ENCODE measurements around the gene GRM8.

Gene GRM8

DNA sequence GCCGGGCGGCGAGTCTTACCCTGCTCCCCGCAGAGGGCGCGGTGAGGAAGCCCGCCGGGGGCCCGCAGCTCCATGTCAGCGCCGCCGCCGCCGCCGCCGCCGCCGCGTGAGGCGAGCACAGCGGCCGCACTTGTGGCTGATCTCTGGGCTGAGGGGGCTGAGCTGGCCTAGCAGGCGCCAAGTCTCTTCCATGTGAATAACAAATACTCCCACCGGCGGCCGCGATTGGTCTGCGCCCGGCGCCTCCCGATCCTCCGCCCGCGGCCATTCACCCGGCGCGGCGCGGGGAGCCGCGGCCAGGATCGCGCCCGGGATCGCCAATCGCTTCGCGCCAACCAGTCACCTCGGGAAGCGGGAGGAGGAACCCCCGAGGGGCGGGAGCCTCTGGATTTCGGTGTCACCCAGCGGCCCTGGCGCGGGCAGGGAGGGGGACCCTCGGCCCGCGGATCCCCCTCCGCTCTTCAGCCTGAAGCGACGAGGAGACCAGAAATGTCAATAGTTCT lies at the start of gene GRM8:
Gene GRM8, minus strand, starts transcription at position 164 of the 503 bp plus-strand sequence.
- no peak for DNase-seq (ENCODE audit: extremely low read depth in 1 of 2, low read depth in 1 of 2)

- no peak for DNase-seq (ENCODE audit: extremely low read depth in 1 of 2, low read depth in 1 of 2)
Observed at GRCh38 chr7:127290801-127291361, 38.1 kb upstream of the GRM8 start.

DNA sequence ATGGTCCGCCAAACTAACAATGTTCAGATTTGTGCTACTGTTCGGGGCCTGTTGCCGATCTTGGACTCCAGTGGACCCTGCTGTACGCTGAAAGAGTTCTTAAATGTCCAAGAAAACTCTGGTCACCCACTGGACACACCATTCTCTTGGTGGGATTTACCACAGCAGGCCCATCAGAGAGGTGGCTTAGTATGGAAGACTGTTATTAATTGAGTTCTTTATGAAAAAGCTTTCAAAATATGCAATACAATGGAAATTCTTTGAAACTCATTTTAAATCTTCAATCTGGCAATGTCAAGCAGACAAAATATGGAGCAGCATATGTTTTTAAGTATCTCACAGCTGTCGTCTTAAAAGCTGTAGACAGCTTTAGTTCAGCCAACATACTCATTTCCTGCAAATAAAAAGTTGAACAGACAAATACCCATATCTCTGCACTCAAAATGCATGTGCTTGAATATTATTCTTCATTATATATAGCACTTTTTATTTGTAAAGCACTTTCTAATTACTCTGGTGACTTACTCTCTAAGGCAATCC lies 37.4 kb upstream of the GRM8 start:
- no peak for DNase-seq (ENCODE audit: extremely low read depth in 1 of 2, low read depth in 1 of 2)

DNA sequence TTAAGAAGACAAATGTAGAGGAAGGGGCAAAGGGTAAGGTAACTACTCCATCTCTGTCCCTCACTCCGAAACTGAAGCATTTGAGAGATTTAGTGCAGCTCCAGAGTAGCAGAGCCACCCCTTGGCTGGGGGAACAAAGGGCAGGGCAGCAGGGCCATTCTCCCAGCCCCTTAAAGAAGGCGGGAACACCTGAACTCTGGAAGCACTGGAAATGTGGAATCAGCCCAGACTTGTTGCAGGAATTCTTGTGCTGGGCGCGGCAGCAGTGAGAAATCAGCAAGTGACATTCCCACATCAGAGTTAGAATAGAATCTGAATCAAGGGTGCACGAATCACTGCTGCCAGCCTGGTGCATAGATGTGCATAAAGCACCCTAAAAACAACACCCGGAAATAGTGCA lies 34.4 kb upstream of the GRM8 start:
- DNase-seq (ENCODE audit: extremely low read depth in 1 of 2, low read depth in 1 of 2) = no peak

DNA sequence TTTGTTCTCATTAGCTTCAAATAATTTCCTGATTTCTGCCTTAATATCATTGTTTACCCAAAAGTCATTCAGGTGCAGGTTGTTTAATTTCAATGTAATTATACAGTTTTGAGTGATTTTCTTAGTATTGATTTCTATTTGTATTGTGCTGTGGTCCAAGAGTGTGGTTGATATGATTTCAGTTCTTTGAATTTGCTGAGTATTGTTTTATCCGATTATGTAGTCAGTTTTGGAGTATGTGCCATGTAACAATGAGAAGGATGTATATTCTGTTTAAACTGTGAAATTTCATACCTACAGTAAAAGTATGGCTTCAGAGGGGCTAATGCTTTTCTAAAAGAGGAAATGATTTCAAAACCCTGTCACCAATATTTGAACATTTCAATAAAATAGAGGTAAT lies 17.4 kb upstream of the GRM8 start:
- DNase-seq (ENCODE audit: extremely low read depth in 1 of 2, low read depth in 1 of 2) = no peak

- DNase-seq (ENCODE audit: extremely low read depth in 1 of 2, low read depth in 1 of 2) = no peak
Observed at GRCh38 chr7:127266047-127266446, 13.3 kb upstream of the GRM8 start.

- DNase-seq (ENCODE audit: extremely low read depth in 1 of 2, low read depth in 1 of 2) = no peak
Observed at GRCh38 chr7:127264219-127264618, 11.5 kb upstream of the GRM8 start.

DNA sequence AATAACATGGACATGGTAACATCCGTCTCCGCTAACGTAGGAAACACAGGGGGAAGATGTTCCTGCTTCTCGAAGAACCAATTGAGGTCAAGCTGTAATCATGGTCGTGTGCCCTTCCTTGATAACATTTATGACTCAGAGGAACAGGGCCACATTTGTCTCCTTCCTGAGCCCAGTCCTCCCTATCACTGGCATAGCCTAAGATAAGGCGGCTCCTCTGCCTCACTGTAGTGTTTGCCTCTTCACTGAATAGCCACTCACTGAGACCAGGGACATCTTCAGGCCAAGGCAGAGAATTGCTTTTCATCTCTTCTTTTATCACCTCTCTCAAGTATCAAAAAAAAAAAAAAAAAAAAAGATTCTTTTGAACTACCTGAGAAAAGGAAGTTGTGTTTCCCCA lies 5.4 kb upstream of the GRM8 start:
- DNase-seq (ENCODE audit: extremely low read depth in 1 of 2, low read depth in 1 of 2) = no peak

DNA sequence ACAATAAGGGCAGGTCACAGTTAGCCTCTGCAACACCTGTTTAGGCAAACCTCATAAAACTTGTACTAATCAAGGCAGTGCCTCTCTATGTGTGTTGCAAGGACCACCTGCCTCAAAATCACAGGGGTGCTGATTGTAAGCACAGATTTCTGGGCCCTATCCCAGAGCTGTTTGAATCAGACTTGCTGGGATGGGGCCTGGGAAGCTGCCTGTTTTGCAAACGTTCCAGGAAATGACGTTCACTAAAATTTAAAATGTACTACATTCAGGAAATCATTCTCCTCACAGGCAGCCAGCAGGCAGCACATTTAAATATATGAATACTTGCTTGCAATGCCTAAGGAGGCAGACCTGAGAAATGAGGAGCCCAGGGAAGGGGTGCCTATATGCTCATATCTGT lies 4.3 kb upstream of the GRM8 start:
- DNase-seq (ENCODE audit: extremely low read depth in 1 of 2, low read depth in 1 of 2) = no peak

DNA sequence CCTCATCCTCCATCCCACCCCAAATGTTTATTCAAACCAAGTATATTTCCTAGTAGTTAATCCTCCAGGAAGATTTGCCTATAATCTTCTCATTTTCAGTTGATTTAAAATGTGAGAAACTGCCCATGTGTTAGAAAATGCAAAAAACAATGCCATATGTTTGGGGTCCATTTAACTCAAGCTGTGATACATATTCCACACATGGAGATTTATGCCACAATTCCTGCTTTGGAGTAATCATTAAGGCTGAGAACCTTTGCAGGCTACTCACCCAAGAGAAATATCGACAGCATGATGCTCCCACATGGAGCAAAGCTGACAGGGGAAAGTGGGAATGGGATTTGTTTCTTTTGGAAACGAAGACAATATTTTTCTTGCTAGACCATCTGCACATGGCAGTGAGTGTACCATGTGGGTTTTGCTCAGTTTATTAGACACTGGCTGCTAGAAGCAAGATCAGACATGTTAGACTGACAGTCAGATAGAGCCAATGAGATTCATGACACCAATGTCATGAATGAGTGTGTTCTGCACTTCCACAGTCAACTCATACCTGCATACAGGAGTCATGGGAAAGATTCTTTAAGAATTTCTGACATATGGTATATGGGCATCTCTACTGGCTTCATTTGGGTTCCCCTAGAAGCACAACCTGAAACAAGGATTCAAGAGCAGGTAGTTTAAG lies 3.4 kb upstream of the GRM8 start:
- DNase-seq (ENCODE audit: extremely low read depth in 1 of 2, low read depth in 1 of 2) = no peak

- DNase-seq (ENCODE audit: extremely low read depth in 1 of 2, low read depth in 1 of 2) = no peak
Observed at GRCh38 chr7:127254163-127254684, 1.5 kb upstream of the GRM8 start.

- DNase-seq (ENCODE audit: extremely low read depth in 1 of 2, low read depth in 1 of 2) = no peak
Observed at GRCh38 chr7:127253281-127254162, 781 bp upstream of the GRM8 start.

DNA sequence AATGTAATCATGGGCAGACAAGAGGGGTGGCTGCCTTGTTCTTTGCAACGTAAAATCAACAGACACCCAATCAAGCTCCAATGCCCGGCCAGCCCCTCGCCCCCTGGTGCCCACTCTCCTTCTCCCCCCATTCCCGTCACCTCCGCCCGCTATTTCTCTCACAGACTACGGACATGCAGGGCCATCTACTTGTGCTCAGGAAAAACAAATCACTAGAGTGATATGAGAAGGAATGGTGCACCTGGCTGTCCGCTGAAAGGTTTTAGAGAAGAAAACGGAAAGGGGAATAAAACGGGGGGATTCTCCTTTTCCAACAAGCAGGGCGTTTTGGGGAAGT lies 396 bp downstream of the GRM8 start:
- no peak for DNase-seq (ENCODE audit: extremely low read depth in 1 of 2, low read depth in 1 of 2)

DNA sequence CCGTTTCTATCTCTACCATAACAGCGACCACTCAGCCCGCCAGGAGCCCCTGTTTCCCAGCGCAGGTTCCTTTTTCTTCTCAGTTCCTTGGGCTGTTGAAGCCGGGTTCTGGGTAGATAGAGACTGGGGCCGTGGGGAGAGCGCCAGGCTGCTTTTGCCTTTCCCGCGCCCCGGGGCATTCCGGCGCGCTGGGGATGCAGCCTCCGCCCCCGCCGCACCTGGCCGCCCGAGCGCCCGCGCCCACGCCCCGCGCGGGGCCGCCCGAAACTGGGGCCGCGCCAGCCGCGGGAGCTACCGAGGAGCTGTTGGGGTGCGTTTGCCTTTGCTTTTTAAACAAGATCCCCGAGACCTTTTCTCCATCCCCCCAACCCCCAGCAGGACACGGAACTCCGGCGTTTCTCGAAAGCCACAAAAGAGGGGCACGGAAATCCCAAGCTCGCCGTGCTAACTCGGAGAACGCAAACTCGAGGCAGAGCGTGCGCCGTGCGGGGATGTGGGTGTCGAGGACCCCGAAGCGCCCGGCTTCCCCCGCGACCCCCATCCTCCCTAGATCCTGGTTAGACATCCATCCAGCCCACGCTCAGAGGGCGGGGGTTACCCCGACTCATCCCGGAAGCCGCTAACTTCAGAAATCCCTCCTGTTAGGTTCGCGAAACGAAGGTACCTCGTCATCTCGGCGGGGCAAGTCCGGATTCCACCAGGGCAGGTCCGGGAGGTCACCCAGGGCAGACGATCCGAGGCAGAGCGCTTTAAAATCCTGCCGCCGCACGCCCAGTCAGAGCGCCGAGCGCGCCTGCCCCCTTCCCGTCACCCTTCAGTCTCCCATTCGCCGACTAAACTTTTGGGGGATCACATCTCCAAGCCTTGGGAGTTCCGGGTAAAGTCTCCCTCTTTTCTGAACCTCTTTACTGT lies 1.0 kb downstream of the GRM8 start:
- no peak for DNase-seq (ENCODE audit: extremely low read depth in 1 of 2, low read depth in 1 of 2)

- no peak for DNase-seq (ENCODE audit: extremely low read depth in 1 of 2, low read depth in 1 of 2)
Observed at GRCh38 chr7:127251036-127251464, 1.7 kb downstream of the GRM8 start.

DNA sequence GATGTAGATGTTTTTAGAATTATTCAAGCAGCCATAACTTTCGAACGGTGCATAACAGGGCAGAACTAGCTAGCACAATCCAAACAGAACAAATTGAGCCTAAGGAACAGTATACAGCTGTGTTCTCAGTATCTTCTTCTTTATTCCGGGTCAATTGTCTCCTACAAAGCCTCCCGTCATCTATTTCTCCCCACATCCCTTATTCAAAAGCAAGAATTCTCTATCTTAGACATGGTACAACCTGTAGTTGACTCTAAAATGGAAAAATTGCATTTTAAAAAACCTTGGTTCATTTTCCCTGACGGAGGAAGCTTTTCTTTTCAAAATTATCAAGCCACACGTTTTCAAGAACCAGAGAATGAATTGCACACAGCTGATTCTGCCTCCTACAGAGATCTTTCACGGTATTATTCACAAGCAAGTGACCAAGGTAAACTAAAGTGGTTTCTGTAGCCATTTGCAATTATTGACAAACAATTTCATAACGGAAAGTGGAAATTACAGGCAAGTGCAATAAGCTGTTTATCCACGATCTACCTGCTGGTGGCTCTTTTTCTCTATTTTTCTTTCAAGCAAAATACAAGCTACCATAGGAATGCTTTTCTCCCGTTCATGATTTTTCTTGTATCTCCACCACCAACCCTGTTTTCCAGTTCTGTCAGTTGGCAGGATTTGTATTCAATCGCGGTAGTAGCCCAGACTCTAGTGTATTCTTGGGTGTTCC lies 2.3 kb downstream of the GRM8 start:
- DNase-seq (ENCODE audit: extremely low read depth in 1 of 2, low read depth in 1 of 2) = no peak

DNA sequence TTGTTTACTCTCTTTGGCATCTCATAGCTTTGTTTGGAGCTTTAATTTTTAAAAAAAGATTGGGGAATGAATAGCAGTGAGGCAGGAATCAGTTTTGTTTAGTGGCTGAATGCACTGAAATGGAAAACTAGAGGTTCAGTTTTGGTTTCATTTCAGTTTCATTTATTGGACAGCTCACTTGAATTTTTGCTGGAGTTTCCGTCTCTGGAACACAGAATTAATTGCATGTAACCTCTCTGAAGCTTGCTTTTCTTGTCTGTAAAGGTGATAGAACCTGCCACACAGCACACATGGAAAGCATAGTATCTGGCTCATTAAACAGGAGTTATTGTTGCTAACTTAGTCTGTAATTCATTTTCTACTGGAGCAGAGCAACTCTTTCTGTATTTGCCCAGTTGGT lies 7.1 kb downstream of the GRM8 start:
- no peak for DNase-seq (ENCODE audit: extremely low read depth in 1 of 2, low read depth in 1 of 2)

DNA sequence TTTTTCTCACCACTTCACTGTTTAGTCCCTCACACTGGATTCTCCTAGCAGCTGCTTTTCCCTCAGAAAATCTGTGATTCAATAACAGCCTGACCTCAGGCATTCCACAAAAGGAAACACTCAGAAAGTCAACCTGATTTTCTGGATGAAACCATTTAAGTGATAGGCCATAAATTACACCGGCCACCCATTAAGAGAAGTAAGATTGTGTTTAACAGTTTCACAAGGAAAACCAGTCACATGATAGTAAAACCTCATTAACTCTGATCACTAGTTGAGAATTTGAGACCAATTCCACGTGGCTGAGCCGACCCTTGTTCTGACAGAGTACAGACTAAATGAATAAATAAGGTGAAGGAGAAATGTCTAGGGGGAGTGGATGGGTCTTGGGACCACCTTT lies 7.7 kb downstream of the GRM8 start:
- no peak for DNase-seq (ENCODE audit: extremely low read depth in 1 of 2, low read depth in 1 of 2)

DNA sequence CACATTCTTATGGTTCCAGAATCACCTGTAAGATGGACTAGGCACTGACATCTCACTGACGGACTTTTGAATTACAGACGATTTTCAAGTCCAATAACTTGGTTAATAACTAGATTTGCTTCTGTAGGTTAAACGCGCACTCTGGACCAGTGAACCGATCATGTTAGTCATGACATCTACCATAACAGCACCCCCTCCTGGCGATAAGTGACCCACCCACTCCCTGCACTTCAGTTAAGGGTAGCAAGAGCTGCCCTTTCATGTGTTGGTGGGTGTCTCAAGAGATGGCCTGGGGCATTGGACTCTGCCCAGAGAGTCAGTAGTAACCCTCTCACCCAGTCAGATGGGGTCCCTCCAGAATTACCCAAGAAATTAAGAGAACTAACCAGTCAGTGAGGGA lies 12.9 kb downstream of the GRM8 start:
- no peak for DNase-seq (ENCODE audit: extremely low read depth in 1 of 2, low read depth in 1 of 2)

DNA sequence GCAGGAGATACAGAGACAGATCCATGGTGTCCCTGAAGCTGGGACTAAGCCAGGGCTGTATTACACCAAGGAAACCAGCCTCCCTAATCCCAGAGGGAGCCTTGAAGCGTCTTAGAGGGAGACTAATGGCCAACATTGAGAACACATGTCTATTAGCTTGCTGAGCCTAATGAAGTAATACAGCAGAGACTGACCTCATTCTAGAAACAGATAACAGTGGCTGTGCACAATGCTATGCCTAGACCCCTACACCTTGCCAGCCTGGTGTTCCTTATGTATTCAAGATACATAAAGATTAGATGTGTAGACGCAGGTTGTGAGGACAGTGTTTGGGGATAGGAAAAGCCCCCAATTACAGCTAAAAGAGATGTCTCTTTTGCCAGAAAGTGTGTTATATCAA lies 19.1 kb downstream of the GRM8 start:
- DNase-seq (ENCODE audit: extremely low read depth in 1 of 2, low read depth in 1 of 2) = no peak
